Loucy (cell line): Measurements from ENCODE around the gene CC2D2A.

ENCODE experiments used
- H2AFZ ChIP-seq: fragments of 200-600 bp; sonication (generic); 2 replicates; pipeline ENCODE4 v1.6.0; 2016; ENCODE audit warnings: antibody characterized with exemption, mild to moderate bottlenecking, low read length, moderate library complexity
- H3F3A ChIP-seq: fragments of 200-600 bp; 2 replicates; pipeline ENCODE4 v1.6.0; 2016; ENCODE audit warnings: antibody characterized with exemption, low read depth, mild to moderate bottlenecking
- H3K27me3 ChIP-seq: fragments of 200-600 bp; sonication (generic); 2 replicates; pipeline ENCODE4 v1.6.1; 2014; ENCODE audit warnings: low read length, mild to moderate bottlenecking; ENCODE audit not compliant: insufficient read depth, poor library complexity, severe bottlenecking
- H3K36me3 ChIP-seq: fragments of 200-600 bp; sonication (generic); 2 replicates; pipeline ENCODE4 v1.6.1; 2016; ENCODE audit warnings: low read length; ENCODE audit not compliant: insufficient read depth
- H3K4me1 ChIP-seq: fragments of 200-600 bp; sonication (generic); 2 replicates; pipeline ENCODE4 v1.5.1; 2014; ENCODE audit warnings: low read length, mild to moderate bottlenecking; ENCODE audit not compliant: insufficient read depth, poor library complexity, severe bottlenecking
- H3K4me2 ChIP-seq: fragments of 200-600 bp; sonication (generic); 2 replicates; pipeline ENCODE4 v1.6.0; 2014; ENCODE audit warnings: antibody characterized with exemption, low read length, low read depth, mild to moderate bottlenecking; ENCODE audit not compliant: poor library complexity, severe bottlenecking
- H3K4me3 ChIP-seq: fragments of 200-600 bp; sonication (generic); 2 replicates; pipeline ENCODE4 v1.5.1; 2014; ENCODE audit warnings: low read length, mild to moderate bottlenecking, mixed read lengths; ENCODE audit not compliant: poor library complexity, severe bottlenecking
- H3K79me2 ChIP-seq: fragments of 200-600 bp; sonication (generic); 2 replicates; pipeline ENCODE4 v1.6.1; 2014; ENCODE audit warnings: low read length; ENCODE audit not compliant: insufficient read depth
- H3K9ac ChIP-seq: fragments of 200-600 bp; sonication (generic); 2 replicates; pipeline ENCODE4 v1.6.0; 2014; ENCODE audit warnings: mild to moderate bottlenecking, low read depth, low read length, moderate library complexity; ENCODE audit not compliant: poor library complexity, severe bottlenecking
- H3K9me2 ChIP-seq: fragments of 200-600 bp; sonication (generic); replicated peaks from 2 replicates; pipeline ENCODE4 v1.6.1; 2016; ENCODE audit warnings: low read depth, low read length, mixed read lengths
- H3K9me3 ChIP-seq: fragments of 200-600 bp; sonication (generic); 2 replicates; pipeline ENCODE4 v1.6.1; 2014; ENCODE audit warnings: mild to moderate bottlenecking, antibody characterized with exemption, low read length, low read depth; ENCODE audit not compliant: insufficient read depth
- H4K20me1 ChIP-seq: fragments of 200-600 bp; sonication (generic); 2 replicates; pipeline ENCODE4 v1.6.0; 2014; ENCODE audit warnings: antibody characterized with exemption, low read length, mild to moderate bottlenecking; ENCODE audit not compliant: insufficient read depth, poor library complexity, severe bottlenecking
- CTCF ChIP-seq: fragments of 200-600 bp; sonication (generic); conservative IDR thresholded peaks from 2 replicates; pipeline ENCODE4 v1.5.1; 2014; ENCODE audit warnings: mild to moderate bottlenecking, antibody characterized with exemption, low read length
- EZH2phosphoT487 ChIP-seq: fragments of 200-600 bp; IDR thresholded peaks from 2 replicates; pipeline ENCODE4 v1.6.1; 2018; ENCODE audit warnings: antibody characterized with exemption, mild to moderate bottlenecking, moderate library complexity, borderline replicate concordance

The CC2D2A gene

DNA sequence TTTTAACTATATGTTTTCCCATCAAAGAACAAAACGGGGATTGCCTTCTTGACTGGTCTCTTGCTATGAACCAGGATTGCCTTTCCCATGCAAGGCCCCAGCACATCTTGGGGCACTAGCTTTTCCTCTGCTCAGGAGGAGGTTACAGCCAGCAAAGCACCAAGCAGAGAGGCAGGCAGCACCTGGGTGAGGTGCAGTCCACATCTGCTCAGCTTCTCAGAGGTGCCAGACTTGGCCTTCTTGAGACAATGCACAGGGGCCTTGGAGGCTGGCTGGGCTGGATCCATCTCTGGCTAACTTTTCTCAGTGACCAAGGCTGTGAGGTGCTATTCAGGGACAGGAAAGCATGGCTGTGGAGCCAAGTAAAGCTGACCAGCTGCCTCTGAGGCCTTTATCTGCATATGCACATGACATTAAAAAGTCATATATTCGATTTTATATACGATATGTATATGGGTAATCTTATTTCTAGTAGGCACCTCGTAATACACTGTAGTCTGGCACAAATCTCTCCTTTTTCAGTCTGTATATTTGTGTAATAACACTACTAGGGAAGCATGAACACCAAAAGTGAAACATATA lies 86.9 kb downstream of the CC2D2A start:
- Histone ChIP-seq H2AFZ (no peak overlapping the region), H3K4me3 (no peak overlapping the region), H3F3A (no peaks in the 10 kb centered on the region), H3K4me1 (peaks cover 7% of the 10 kb centered on the region), H3K4me2 (no peak overlapping the region), H3K27me3 (no peaks in the 10 kb centered on the region), H3K9me2 (no peaks in the 10 kb centered on the region), H3K36me3 (no peaks in the 10 kb centered on the region), H3K9ac (no peak overlapping the region), H3K79me2 (no peaks in the 10 kb centered on the region), H4K20me1 (no peaks in the 10 kb centered on the region), H3K9me3 (no peaks in the 10 kb centered on the region)
- TF ChIP-seq EZH2phosphoT487, result no peak

- Histone ChIP-seq H3K36me3 (no peaks in the 10 kb centered on the region), H2AFZ (no peak overlapping the region), H4K20me1 (no peaks in the 10 kb centered on the region), H3K4me3 (no peak overlapping the region), H3K27me3 (no peaks in the 10 kb centered on the region), H3K79me2 (no peaks in the 10 kb centered on the region), H3K4me1 (peaks cover 7% of the 10 kb centered on the region), H3K9me3 (no peaks in the 10 kb centered on the region), H3K4me2 (no peak overlapping the region), H3F3A (no peaks in the 10 kb centered on the region), H3K9ac (no peak overlapping the region), H3K9me2 (no peaks in the 10 kb centered on the region)
- no peak for TF ChIP-seq CTCF
- no peak for TF ChIP-seq EZH2phosphoT487
These were observed 88.3 kb downstream of the CC2D2A start for GRCh38 chr4:15557786-15558550.

- Histone ChIP-seq H3K36me3 (no peaks in the 10 kb centered on the region), H3F3A (no peaks in the 10 kb centered on the region), H3K4me3 (no peak overlapping the region), H3K4me2 (no peak overlapping the region), H3K27me3 (no peaks in the 10 kb centered on the region), H3K9me3 (no peaks in the 10 kb centered on the region), H3K9me2 (no peaks in the 10 kb centered on the region), H3K9ac (no peak overlapping the region), H2AFZ (no peak overlapping the region), H3K79me2 (no peaks in the 10 kb centered on the region), H3K4me1 (peaks cover 6% of the 10 kb centered on the region), H4K20me1 (no peaks in the 10 kb centered on the region)
- no peak for TF ChIP-seq CTCF
- no peak for TF ChIP-seq EZH2phosphoT487
These were observed 88.9 kb downstream of the CC2D2A start for GRCh38 chr4:15558561-15558960.

DNA sequence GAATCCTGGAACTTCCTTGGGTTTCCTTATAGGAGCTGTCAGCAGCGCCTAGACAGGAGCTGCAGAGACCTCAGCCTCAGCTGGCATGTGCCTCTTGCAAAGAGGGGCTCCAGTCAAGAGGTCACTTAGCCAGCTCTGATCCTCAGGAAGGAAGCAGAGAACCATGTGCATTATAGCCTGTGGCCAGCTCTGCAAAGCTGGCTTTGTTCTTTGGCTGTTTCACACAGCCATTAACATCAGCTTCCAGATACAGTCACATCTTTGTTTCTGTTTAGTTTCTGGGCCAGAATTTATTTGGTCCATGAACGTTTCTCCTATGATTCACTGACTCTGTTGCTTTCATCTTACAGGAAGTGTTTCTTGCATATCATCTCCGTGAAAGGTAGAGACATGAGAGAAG lies 92.4 kb downstream of the CC2D2A start:
- Histone ChIP-seq H3K4me2 (no peak overlapping the region), H3K79me2 (no peaks in the 10 kb centered on the region), H3K9me2 (no peaks in the 10 kb centered on the region), H3K27me3 (no peaks in the 10 kb centered on the region), H3K9me3 (no peaks in the 10 kb centered on the region), H3K9ac (no peak overlapping the region), H4K20me1 (no peaks in the 10 kb centered on the region), H3K4me1 (no peaks in the 10 kb centered on the region), H2AFZ (no peak overlapping the region), H3K36me3 (no peaks in the 10 kb centered on the region), H3F3A (no peaks in the 10 kb centered on the region), H3K4me3 (no peak overlapping the region)
- TF ChIP-seq CTCF (no peak), EZH2phosphoT487 (no peak)
